GM21447 (cell line): ENCODE data around the gene ST8SIA6.
"Not testable (repeated sequence)": the region's sequence is repeated elsewhere in the genome, so short reads cannot be mapped to it uniquely, and the experiment has no call there.

ENCODE experiments used
- ATAC-seq: cut with Tn5 transposase; IDR thresholded peaks from one replicate; pipeline ENCODE4 v1.9.1; 2021; ENCODE audit not compliant: unreplicated experiment

Gene ST8SIA6, protein sequence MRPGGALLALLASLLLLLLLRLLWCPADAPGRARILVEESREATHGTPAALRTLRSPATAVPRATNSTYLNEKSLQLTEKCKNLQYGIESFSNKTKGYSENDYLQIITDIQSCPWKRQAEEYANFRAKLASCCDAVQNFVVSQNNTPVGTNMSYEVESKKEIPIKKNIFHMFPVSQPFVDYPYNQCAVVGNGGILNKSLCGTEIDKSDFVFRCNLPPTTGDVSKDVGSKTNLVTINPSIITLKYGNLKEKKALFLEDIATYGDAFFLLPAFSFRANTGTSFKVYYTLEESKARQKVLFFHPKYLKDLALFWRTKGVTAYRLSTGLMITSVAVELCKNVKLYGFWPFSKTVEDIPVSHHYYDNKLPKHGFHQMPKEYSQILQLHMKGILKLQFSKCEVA

DNA sequence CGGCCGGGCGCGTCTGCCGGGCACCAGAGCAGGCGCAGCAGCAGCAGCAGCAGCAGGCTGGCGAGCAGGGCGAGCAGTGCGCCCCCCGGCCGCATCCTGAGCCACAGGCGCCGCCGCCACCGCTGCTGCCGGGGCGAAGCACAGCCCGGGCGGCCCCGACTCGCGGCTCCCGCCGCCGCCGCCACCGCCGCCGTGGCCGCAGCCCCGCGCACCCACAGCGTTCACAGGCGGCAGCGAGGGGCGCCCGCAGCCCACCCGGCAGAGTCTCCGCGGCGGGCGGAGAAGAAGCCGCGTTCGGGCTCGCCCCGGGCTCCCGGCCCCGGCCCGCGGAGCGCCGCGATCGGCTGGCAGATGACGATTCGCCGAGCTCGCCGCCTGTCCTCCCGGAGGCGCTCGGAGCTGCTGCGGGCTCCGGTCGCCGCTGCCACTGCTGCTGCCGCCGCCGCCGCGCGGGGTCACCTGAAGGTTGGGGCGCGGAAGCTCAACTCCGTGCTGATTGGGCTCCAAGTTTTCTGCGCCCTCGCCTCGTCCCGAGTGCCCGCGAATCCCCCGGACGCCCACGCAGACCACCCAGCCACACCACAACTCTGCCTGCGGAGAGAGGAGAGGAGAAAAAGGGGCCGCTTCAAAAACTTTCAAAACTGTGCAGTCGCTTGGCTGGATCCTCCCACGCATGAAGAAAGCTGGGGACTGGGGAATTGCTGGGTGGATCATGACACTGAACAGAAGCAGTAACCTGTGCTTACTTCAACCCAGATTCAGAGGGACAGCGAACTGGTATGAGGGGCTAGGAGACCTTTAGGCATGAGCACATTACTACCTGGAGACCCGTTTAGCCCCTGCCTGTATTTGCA is at the start of gene ST8SIA6:
ST8SIA6 (minus strand) TSS at position 435 of the 854 bp plus-strand sequence; CDS start at position 95, 340 bp downstream.
- ATAC-seq = no peak

DNA sequence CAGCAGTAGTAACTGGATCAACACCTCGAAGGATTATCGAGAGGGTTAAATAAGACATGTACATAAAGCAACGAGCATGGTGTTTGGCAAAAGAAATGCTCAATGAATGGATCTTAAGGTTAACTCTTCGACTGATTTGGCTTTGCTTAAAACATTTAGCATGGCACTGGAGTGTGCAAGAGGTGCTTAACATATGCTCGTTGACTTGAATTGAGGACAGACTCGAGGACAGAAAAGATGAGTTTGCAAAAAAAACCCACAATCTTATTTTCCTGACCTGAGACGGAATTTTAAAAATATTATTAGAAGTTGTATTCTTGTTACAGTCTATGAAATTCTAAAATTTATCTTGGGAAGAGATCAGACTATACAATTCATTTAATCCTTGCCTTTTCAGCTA is 49.4 kb upstream of the ST8SIA6 start:
- ATAC-seq = no peak

DNA sequence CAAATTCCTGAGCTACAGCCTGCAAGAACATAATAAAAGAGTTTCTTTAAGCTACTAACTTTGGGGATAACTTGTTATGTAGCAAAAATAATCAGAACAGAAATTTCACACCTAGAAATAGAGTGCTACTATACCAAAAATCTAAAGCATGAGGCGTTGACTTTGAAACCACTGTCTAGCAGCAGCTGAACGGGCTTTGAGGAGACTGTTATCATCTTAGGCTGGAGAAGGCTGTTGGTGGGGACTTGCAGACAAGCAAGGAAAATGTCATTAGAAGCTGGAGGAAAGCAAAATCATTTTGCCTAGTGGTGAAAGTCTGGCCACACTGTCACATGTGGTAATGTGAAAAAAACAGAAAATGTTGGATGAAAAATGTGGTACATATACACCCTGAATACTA is 48.4 kb upstream of the ST8SIA6 start:
- no peak for ATAC-seq

DNA sequence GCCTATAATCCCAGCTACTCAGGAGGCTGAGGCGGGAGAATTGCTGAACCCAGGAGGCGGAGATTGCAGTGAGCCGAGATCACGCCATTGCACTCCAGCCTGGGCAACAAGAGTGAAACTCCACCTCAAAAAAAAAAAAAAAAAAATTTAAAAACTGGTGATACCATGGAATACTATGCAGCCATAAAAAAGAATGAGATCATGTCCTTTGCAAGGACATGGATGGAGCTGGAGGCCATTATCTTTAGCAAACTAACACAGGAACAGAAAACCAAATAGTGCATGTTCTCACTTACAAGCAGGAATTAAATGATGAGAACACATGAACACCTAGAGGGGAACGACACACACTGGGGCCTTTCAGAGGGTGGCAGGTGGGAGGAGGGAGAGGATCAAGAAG is 44.6 kb upstream of the ST8SIA6 start:
- not testable (repeated sequence) for ATAC-seq

DNA sequence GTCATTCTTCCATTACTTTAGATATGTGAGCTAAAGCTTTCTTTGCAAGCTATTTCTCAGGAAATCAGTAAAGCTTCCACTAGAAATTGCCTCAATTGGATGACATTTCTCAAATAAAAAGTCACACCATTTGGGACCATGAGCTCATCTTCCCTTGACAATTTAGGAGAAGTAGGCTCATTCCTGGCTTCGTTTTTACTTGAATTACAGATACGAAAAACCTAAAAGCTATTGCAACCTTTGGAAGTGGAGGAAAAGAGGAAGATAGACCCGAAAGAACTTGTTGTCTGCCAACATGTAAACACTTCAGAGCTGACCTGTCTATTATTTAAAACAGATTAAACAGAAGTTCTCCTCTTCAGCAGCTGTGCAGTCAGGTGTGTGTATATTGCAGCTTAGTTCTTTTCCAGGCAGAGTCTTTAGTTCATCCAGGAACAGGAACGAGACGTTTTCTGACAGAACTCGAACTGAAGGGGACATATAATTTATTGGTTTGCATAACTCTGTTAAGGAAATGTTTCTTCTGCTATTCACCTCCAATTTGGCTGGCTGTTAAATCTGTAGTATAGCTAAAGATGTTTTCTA is 43.1 kb upstream of the ST8SIA6 start:
- no peak for ATAC-seq

DNA sequence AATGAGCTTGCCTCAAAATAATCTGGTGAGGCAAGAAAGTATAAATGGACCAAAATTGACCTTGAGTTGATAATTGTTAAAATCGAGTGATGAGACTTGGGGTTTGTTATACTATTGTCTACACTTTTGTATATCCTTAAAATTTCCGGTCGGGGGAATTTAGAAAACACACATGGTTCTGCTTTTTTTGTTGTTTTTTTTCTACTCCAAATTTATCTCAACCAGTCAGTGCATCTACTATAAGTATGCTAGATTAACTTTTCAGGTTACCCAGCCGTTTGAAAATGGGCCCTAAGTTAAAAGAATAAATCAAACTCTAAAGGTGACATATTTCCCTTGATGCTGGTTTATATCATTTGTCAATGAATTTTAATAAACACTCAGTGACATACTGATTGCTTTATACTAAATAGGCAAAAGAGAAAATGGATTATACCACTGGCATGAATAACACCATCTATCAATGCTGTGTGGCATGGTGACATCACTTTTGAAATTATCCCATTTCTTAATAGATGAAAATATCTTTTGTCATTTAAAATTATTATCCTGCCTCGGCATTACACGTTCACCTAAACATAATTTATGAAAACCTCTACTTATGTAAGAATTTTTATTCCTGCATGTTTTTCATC is 40.3 kb upstream of the ST8SIA6 start:
- no peak for ATAC-seq

DNA sequence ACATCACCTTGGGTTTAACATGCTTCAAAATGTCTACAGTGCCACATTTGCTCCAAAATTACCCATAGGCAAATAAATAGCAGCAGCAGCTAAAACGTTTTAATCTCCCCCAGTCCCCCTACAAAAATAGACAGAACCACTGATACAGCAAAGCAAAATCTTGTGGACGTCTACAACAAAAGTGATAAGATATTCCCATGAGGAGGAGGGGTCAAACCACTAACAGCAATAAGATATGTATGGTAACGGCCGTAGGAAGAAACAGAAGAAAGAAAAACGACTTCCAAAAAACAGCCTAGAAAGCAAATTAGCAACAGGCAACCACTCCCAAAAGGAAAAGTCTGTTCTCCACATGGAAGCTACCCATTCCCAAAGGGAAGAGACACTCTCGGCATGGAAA is 34.5 kb upstream of the ST8SIA6 start:
- no peak for ATAC-seq

DNA sequence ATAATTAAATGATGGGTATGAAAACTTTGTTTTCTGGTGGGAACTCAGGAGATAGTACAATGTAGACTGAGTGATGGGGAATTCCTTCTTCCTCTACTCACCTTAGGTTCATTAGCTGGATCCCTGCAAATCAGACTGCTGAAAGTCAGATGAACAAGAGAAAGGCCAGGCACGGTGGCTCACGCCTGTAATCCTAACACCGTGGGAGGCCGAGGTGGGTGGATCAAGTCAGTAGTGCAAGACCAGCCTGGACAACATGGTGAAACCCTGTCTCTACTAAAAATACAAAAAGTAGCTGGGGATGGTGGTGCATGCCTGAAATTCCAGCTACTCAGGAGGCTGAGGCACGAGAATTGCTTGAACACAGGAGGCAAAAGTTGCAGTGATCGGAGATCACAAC is 28.7 kb upstream of the ST8SIA6 start:
- no peak for ATAC-seq

DNA sequence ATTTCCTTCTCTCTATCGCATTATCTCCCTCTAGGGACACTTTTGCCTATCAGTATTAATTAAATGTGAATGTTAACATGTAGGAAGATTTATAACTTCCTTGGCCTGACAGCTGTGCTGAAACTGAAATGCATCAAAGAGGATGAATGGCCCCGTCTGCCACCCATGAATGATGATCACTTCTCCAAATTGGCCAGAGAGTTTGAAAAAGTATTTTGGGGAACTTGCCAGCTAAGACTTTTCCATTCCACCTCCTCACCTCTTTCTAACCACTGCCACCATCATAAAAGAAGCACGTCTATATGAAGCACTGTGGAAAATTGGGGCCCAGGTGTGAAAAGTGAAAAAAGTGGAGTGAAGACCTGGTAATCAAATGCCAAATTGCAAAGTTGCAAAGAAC is 25.4 kb upstream of the ST8SIA6 start:
- no peak for ATAC-seq

DNA sequence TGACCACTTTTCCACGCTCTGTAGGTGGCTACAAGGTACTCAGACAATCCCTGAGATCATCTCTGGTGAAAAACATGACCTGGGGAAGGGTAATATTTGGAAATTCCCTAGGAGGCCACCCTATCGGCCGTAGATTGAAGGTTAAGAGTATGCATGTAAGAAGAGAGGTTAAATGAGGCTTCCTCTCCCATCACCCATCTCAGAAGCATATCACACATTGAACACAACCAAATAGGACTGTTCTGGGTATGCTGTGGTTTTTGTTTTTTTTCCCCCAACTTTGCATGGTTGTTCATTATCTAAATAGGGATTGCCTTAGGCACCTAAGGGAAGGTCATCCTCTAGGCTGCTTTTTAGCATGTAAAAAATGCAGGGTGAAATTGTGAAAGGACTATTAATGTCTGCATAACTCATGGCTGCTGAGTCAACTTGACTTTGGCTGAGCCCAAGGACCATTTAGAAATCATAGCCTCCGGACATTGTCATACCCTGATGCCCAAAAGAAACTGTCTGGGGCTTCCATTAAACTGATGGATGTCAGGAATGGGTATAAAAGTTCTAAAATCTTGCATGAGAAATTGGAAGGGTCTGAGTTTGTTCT is 24.7 kb upstream of the ST8SIA6 start:
- ATAC-seq = peak; percentile 40

DNA sequence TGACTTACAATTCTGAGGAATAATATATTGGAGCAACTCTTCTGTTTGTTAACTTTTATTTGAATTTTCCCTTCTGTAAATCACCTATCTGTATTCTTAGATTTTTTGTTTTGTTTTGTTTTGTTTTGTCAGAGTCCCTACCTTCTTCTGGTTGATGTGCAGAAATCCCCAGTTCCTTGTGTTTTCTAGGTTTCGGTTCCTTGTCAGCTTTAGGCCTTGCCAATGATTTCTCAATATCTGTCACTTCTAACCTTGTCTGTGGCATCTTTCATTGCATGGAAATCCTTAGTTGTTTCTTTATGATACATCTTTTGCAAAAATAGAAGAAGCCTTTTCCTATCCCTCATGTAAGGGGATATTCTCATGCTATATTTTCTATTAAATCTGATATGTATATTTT is 21.7 kb upstream of the ST8SIA6 start:
- peak; percentile 71 for ATAC-seq

DNA sequence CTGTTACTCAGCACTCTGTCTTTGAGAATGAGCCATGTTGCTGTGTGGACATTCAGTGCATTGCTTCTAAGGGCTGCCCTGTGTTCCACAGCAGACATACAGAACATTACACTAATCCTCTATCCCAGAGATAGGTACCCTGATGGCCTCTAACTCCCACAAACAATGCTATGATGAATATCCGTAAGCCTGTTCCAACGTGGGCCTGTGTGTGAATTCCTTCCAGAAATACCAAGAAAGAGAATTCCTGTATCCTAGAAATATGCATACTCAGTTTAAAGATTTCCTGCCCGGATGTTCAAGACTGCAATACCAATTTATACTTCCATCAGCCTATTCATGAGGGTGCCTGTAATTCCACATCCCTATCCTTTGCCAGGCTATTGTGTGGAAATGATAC is 21.3 kb upstream of the ST8SIA6 start:
- ATAC-seq = no peak

DNA sequence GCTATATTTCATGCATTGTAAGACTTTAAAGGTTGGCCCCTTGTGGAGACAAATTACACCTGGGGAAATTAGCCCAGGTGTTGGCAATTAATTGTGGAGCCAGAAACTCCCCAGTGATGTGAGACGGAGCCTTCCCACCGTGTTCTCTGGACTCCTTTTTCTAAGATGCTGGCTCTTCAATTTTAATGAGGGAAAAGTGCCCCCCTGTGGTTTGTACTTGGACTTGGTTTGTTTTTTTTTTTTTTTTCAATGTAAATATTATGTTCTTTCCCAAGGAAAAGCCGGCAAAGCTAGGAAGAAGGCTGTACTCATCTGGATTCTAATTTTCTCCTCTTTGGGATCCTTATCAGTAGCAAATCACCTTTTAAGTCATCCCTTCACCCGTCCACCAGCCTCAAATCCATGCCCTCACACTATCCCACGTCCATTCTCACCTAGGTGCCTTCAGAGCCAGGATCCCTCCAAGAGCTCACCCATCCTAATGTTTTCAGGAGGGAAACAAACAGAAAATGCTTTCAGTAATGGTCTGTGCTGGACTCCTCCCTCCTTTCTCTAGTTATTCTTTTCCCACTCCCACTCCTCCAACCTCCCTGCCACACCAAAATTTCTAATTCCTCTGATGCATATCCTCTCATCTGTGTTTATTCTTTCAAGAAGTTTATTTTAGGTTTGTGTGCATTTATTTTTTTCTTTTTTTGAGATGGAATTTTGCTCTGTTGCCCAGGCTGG is 20.4 kb upstream of the ST8SIA6 start:
- no peak for ATAC-seq

DNA sequence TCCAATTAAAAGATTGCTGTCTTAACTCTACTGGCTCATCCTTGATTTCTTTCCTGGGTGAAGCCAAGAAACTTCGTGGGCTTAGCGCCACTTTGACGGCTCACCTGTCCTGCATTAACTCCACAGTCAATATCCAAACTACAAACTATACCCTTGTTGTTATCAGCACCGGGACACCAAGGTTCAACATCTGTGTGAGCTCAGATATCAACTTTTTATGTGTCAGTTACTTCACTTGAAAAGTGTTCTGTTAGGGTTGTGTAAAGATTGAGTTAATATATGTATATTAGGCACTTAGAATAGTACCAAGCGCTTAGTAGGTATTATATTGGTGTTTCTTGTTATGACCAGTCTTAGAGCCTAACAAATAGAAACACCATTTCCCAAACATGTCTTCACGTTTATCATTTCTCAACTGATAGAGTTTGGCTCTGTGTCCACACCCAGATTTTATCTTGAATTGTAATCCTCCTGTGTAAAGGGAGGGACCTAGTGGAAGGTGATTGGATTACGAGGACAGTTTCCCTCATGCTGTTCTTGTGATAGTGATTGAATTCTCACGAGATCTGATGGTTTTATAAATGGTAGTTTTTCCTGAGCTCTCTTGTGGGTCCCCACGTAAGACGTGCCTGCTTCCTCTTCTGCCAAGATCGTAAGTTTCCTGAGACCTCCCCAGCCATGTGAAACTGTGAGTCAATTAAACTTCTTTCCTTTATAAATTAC is 19.0 kb upstream of the ST8SIA6 start:
- no peak for ATAC-seq

DNA sequence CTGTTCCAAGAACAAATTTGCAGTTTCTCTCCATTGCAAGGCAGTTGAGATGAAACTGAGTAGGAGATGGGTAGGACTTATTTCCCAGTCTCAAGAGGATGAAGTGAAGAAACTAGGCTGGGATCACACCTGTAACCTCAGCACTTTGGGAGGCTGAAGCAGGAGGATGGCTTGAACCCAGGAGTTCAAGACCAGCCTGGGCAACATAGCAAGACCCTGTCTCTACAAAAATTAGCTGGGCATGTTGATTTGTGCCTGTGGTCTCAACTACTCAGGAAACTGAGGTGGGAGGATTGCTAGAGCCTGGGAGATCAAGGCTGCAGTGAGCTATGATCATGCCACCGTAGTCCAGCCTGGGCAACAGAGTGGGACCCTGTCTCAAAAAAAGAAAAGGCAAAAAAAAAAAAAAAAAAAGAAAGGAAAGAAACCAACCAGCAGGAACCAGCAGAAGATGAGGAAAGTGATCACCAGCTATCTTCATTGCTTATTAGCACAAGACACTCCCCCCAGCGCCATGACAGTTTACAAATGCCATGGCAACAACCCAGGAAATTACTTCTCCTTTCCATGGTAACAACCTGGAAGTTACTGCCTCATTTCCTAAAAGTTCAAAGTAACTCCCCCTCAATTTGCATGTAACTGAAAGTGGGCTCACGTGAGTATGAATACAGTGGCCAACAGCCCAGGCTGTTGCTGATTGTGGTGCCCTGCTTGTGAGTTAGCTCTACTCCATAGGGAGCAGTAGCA is 18.3 kb upstream of the ST8SIA6 start:
- no peak for ATAC-seq

DNA sequence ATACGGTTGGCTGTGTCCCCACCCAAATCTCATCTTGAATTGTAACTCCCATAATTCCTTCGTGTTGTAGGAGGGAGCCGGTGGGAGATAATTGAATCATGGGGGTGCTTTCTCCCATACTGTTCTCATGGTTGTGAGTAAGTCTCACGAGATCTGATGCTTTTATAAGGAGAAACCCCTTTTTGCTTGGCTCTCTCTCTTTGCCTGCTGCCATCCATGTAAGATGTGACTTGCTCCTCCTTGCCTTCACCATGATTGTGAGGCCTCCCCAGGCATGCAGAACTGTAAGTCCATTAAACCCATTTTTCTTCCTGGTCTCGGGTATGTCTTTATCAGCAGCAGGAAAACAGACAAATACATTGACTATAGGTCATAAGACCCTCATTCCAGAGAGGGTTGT is 15.9 kb upstream of the ST8SIA6 start:
- ATAC-seq = no peak

DNA sequence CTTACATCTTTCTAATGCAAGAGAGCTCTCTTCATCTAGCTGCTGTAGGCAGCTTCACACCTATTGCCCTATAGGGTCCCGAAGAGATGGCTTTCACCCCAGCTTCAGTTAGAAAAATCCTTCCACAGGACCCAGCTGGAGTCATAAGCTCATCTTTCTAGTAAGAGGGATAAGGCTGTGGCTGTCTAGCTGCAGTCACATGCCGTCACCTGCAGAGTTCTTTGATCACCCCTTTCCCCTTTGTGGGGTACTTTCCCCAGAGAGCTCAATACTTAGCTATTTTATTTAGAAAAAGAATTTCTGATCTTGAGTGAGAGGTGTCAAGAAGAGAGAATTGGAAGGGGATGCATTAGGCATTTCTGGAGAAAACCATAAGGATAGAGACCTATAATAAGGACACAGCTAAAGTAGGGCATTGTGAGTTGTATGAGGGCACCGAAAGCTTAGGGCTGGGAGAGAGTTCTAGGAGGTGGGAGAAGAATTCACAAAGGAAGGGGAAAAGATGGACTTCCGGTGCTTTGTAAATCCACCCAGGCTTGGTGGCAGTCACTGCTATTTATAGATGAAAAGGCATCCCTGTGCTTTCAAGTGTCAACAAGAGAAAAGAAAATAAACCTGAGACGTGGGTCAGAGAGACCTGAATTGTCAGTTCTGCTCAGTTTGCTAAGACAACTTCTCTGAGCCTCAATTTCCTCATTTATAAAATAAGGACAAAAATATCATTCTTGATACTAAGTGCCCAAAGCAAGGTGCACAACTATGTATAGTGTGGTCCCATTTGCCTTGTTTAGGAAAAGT is 11.1 kb upstream of the ST8SIA6 start:
- ATAC-seq = no peak

DNA sequence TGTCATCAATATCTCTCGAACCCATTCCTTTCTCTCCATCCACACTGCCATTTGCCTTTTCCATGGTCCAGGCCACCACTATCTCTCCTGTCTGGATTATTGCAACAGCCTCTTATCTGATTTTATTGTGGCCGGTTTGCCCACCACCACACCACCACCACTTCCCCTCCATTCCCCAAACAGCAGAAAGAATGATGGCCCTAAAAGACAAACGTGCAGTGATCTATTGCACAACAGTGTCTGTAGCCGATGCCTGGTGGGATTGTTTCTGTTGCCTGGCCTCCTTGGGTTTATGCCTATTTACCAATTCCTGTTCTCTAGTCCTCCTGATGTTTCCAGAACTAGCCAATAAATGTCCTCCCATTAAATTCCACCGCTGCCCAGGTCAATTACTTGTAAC is 10.2 kb upstream of the ST8SIA6 start:
- no peak for ATAC-seq
